NCI-H524 (cell line): ENCODE results near the gene NPBWR2.

Experiments
- DNase-seq, 2 experiments: peaks; one replicate each; lab custom pipeline; 2025; lab: John Stamatoyannopoulos, UW

Gene NPBWR2

GRCh38 chr20:64056889-64057627 lies 50.3 kb downstream of the NPBWR2 start:
- no peak for DNase-seq

- DNase-seq = no peak
Observed at GRCh38 chr20:64056639-64056888, 50.8 kb downstream of the NPBWR2 start.

GRCh38 chr20:64055893-64056638 lies 51.3 kb downstream of the NPBWR2 start:
- no peak for DNase-seq

GRCh38 chr20:64055396-64055892 lies 51.9 kb downstream of the NPBWR2 start:
- DNase-seq = peak in 1 of 2 experiments; percentile 15

- peak in 1 of 2 experiments; percentile 56 for DNase-seq
Observed at GRCh38 chr20:64053841-64054661, 53.3 kb downstream of the NPBWR2 start.
